Neural progenitor cell (in vitro differentiated cells): ENCODE results near the gene TRIP12.
"Not testable (repeated sequence)": the region's sequence is repeated elsewhere in the genome, so short reads cannot be mapped to it uniquely, and the experiment has no call there.

ENCODE experiments used
- CTCF ChIP-seq: fragments of 200-600 bp; sonication (generic); IDR thresholded peaks from 2 replicates; pipeline ENCODE4 v1.5.1; 2017; ENCODE audit warnings: antibody characterized with exemption, mild to moderate bottlenecking
- EZH2 ChIP-seq: fragments of 200-600 bp; sonication (generic); IDR thresholded peaks from 2 replicates; pipeline ENCODE4 v1.6.1; 2017; ENCODE audit warnings: antibody characterized with exemption, mild to moderate bottlenecking, moderate library complexity
- EZH2phosphoT487 ChIP-seq: fragments of 200-600 bp; sonication (generic); IDR thresholded peaks from 2 replicates; pipeline ENCODE4 v1.6.1; 2017; ENCODE audit warnings: antibody characterized with exemption

GRCh38 chr2:229834368-229834767, 87.4 kb downstream of the TRIP12 start:
- not testable (repeated sequence) for TF ChIP-seq CTCF, EZH2, EZH2phosphoT487
